COLO668 (cell line): Measurements from ENCODE around the gene PCTP.
A peak's percentile ranks its signal among the peaks of the same experiment; 100 is the strongest.

Experiments
- DNase-seq: peaks from one replicate; lab custom pipeline; 2025; ENCODE audit not compliant: unreplicated experiment; lab: John Stamatoyannopoulos, UW

The PCTP gene

DNA sequence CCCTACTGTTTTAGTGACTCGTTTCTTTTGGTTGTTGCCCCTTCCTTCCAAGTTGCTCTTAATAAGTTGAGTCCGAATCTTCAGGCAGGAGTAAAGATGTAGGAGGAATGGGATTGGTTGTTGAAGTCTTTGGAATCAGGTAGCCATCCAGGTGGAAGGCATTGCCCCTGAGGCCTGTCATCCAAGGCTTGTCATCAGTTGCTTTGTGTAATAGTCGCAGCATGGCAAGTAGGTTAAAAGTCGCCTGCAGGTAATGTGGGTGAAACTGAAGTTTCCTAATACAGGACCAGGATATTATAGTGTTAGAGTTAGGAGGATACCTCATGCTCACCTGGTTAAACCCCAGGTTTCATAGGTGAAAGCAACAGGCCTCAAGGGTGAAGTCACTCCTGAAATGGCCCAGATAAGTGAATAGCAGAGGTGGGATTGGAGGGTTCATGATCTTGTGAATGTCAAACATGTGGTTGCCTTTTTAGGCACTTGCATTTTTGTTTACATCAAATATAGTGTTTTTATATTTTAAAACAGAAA, 934 bp downstream of the PCTP start:
- DNase-seq = no peak

DNA sequence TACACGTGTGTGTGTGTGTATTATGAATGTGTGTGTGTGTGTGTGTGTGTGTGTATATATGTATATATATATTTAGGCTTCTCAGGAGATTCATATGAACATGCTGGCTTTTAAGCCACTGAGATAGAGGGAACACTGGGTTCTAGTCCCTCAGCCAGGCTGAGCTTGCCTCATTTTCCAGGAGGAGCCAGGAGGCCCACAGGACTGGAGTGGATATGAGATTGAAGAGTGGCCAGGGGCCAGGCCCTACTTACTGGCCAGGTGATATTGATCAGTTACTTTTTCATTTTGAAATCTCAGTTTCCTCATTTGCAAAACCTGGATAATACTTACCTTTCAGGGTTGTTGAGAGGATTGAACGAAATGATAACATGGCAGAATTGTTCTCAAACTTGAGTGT, 5.8 kb downstream of the PCTP start:
- DNase-seq = no peak

DNA sequence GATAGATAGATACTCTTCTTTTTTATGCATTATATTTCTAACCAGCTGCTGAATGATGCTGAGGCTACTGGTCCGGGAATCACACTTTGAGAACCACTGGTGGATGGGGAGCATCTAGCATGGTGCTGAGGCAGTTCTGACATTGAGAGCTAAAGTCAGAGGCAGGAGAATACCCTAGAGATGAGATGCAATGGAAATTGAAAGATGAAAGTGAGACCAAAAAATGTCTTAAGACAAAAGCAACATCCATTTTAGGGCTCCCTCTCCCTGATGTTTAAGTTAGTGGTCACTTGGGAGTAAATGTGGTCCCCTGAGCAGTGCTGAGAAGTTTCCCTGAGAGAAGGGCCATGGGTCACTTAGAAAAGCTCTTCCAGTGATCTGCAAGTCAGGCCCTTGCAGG, 6.8 kb downstream of the PCTP start:
- DNase-seq = no peak

DNA sequence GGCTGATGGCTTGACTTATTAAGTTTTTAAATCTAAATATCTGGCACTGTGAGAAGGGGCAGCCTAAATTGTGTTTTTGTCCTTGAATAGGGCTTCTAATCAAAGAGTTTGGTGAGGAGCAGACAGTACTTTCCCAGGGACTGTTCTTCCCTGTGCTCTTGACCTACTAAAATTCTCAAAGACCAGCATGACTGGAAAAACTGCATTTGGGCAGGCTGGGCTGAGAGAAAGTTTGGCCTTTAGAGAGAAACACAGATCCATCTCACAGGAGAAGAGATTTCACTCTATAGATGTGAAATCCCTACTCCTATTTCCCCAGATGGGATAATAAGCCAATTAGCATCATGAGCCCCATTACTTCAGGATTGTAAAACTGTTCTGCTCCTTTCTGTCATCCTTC, 7.3 kb downstream of the PCTP start:
- DNase-seq = no peak

DNA sequence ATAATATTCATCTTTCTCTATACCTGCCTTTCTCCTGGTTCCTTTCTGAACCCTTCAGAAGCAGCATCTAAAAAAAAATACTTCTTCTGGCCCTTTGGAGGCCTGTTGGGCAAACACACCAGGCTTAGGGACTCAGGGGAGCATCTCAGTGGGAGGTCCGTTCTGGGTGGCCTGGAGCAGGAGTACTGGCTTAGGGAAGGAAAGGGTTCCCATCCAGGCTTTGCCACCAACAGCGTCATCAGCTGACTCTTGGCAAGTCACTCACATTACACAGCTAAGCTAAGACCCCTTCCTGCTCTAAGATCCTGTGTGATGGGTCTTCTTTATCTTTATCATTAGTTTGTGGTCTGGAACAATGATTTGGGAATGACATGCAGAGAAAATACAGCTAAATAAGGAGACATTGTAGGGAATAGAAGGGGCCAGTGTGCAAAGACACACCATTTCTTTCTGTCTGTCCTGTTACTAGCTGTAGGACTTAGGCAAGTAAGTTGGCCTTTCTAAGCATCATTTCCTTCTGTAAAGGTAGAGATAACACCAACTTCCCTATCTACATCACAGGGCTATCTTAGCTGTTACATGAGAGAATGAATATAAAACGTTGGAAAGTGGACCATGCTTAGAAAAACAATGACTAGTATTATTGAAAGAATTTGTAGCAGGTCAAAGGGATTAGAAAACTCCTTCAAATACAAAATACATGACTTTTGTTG, 9.9 kb downstream of the PCTP start:
- no peak for DNase-seq

DNA sequence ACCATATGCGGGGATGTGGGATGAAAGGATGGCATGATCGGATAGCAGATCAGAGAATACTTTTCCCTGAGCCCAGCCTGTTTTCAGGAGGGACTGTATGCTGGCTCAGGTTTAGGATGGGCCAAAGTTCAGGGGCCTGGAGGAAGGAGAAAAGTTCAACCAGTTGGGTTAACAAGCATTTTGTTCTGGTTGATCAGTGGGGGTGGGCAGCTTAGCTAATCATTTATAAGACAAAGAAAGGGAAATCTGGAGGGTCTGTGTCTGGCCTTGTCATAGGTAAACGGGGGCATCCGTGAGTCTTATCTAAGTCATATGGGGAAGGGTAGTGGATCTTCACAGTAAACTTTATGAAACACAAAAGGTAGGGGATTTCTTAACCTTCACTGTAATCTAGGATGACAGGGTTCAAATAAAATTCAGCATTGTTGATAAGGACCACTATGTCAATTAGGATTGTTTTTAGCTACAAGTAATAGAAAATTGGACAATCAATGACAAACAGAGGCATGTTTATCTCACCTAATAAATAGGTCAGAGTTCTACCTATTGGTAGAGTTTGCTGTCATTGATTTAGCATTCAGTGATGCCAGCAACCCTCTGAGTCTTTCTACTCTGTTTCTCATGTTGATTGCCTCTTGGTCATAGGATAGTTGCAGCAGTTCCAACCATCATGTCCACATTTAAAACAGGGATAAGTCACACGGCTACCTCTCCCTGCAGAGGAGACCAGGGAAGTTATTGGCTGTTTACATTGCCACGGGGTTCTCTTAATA, 11.4 kb downstream of the PCTP start:
- no peak for DNase-seq

DNA sequence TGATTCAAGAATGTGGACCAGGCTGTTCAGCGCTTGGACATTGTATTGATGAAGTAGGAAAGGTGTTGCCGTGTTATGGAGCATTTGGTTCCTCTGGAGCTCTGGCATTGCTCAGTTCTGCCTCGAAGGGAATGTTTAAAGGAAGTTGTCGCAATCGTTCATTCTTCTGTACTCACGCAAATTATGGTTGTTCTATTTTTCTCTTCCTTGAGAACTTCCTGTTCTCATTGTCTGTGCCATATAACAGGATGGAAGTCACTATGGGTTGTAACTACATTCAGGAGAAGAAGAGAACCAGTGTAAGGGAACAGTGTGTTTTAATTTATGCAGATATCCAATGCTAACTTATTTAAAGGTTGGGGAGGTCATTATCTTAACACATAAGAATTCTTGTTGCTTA, 13.0 kb downstream of the PCTP start:
- DNase-seq = no peak

DNA sequence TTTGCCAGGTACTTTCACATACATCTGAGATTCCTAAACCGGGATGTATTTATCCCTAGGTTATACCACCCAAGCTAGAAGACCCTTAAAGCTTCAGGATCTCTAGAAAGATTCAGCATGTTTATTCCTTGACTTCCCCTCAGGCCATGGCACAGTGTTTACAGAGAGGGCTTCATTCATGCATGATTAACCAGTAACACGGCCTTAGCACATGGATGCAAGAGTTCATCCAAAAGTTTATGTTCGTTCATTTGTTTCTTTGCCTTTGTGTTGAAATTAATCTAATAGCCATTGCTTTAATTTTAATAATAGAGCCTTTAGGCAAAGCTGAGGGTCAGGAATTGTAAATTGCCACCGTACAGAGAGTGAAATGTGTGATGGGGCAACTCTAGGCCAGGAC, 13.8 kb downstream of the PCTP start:
- no peak for DNase-seq

DNA sequence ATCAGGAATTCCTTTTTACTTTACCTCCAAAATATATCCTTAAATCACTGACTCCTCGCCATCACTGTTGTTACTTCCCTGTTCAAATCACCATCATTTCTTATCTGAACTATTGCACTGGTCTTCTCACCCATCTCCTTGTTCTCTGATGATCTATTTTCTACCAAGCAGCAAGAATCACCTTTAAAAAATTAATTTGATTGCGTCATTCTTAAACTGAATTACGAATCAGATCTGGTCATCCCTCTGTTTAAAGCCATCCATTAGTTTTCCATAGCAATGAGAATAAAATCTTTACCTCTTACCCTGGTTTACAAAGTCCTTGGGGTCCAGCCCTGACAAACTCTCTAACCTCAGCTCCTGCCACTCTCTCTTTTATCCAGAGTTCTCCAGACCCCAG, 14.6 kb downstream of the PCTP start:
- DNase-seq = no peak

DNA sequence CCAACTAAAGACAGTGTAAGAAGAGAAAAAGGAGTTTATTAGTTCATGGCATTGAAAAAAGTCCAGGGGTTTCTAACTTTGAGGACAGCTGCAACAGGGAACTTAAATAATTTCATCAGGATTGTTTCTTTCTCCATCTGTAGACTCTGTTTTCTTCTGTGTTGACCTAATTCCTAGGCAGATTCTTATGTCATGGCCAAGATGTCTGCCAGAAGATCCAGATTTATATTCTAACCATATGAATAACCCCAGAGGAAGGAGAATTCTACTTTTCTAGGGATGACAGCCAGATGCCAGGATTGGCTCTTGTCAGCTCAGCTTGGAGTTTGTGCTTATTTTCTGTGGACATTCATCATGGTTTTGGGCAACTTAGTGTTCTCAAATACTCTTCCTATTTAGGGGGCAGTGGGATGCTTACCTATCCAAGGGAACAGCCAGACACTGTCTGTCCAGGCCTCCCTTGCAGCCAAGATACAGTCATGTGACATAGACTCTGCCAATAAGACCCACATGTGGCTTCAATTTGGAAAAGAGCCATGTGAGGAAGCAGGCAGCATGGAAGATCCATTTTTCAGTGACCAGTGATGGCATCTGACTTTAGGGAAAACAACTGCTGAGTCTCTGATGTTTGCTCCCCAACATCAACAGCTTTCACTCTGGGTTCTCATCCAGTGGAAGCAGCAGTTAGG, 18.2 kb downstream of the PCTP start:
- DNase-seq = no peak

DNA sequence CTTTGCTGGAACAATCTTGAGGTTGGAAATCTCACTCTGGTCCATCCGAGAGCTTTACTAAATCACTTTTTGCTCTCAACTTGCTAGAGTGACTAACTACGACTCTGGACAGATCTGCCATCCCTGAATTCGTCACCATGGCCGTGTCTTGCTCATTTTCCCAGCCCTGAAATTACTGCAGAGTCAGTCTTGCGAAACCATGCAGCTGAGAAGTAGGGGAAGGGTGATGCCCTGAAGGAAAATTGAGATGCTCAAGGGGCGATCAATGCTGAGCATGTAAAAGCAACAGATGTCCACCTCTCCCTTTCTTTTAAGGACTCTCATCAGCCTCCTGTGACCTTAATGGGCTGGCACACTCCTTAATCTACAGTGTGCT, 18.8 kb downstream of the PCTP start:
- no peak for DNase-seq

DNA sequence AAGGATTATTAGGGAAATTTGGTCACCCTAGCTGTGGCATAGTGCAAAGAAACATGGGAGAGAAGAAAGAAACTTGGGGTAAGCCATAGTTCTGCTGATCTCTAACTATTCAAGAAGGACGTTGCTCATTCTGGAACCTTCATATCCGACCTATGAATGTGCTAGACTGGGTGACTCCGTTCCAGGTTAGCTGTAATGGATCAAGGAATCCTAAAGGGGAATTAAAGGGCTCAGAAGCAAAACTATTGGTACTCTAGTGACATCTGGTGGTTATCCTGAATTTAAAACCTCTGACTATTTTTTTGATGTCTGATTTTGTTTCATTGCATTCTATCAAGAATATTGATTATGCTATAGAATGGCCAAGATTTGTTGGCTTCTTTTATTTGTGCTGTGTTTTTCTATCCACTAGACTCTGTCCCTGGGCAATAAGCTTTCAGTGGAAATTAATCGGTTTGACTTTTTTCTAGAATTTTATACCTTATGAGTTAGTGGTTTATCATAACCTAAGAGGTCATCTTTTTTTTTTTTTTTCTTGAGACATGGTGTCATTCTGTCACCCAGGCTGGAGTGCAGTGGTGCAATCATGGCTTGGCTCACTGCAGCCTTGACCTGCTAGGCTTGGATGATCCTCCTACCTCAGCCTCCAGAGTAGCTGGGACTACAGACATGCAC, 19.5 kb downstream of the PCTP start:
- no peak for DNase-seq

DNA sequence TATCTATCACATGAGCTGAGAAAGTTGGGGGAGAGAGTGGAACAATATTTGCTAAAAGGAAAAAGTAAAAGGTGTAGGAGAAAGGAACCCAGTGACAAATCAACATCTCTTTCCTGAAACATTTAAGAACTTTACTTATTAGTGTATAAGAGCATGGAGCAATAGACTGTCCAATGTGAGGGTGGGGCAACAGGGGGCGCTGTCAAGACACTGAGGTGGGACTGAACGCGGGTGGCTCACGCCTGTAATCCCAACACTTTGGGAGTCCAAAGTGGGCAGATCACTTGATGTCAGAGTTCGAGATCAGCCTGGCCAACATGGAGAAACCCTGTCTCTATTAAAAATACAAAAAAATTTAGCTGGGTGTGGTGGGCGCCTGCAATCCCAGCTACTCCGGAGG, 21.2 kb downstream of the PCTP start:
- no peak for DNase-seq

DNA sequence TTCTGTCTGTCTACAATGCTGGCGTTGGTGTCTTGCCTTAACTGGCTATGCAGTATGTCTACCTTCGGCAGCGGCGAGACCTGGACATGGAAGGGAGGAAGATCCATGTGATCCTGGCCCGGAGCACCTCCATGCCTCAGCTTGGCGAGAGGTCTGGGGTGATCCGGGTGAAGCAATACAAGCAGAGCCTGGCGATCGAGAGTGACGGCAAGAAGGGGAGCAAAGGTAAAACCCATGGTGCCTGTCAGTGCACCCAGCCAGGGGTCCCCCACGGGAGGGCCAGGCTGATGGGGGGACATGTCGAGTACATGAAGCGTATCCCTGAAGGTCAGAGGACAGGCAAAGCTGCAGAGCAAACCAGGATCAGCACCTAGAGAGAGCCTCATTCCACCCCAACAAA, 22.8 kb downstream of the PCTP start:
- DNase-seq = no peak

DNA sequence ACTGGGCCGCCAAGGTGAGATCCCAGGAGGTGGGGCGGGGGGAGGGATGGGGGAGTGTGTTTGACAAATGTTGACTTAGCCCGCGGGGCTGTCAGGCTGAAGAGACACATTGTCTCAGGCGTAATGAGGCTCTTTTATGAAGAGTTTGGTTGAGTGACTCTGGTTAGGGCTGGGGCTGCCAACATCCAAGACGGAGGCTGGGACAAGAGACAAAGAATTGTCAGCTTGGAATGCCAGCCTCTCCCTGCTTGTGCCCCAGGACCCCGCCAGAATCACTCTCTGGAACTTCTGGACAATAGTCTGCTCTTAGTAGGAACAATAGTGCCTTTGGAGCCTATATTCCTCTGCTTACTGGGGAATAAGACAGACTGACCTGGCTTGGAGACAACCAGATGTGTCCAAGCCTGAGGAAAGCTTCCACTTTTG, 24.0 kb downstream of the PCTP start:
- peak; percentile 41 for DNase-seq

DNA sequence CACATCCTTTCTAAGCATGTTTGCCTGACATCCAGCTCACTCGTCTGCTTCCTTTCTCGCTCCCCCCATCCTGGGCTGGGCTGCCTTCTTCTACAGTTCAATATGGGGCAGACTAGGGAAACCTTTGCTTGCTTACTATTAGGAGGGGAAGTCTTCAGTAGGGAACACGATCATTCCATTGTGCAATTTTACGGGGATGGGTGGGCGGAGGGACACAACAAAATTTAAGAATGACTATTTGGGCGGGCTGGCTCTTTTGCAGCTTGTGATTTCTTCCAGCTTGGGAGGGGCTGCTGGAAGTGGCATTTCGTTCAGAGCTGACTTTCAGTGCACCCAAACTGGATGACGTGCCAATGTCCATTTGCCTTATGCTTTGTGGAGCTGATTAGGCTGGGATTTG, 25.4 kb downstream of the PCTP start:
- DNase-seq = no peak

DNA sequence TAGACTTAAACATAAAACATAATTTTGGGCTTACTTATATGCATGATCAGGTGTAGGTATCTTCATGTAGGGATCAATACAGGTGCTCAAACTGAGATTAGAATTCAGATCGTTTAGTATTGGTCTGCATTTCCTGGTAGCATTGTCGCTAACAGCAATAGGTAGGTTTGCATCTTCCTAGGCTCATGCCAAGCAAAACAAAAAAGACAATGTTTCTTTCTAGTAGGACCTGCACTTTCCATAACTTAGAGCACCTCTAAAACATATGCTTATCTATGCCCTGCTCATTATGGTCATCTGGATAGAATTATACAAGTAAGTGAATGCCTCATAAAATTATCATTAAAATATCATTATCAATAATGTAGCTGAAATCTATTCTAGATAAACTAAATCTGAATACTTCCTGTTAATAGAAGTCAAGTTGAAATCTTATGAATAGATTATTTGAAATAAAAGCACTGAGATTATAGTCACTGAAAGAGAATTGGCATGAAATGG, 26.7 kb downstream of the PCTP start:
- no peak for DNase-seq

DNA sequence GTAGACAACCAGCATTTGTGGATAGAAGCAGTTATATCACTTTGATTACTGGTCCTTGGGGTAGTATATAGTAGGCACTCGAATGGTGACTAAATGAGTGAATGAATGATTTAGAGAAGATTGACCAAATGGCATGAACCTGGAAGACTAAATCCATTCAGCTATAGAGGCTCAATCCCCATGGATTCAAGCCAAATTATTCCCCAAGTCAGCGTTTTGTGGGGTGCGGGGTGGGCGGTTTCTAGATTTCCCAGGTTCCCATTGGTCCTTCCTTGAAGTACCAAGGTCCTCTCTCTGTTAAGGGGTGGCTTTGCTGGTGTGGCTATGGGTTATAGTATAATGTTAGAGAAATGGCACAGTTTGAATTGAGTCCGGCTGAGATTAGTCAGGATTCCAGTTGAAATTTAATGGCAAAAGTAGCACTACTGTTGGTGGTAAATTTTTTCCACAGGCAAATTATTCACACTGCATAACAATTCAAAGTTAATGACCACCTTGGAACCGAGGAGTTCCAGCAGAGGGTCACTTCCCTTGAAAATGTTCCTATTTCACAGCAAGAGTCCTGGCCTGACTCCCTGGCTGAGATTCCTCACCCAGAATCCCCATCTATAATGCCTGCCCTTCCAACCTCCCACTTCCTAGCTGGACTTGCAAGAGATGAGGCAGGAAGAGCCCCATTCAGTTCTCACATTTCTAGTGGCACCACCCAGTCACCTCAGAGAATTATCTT, 27.7 kb downstream of the PCTP start:
- DNase-seq = no peak

DNA sequence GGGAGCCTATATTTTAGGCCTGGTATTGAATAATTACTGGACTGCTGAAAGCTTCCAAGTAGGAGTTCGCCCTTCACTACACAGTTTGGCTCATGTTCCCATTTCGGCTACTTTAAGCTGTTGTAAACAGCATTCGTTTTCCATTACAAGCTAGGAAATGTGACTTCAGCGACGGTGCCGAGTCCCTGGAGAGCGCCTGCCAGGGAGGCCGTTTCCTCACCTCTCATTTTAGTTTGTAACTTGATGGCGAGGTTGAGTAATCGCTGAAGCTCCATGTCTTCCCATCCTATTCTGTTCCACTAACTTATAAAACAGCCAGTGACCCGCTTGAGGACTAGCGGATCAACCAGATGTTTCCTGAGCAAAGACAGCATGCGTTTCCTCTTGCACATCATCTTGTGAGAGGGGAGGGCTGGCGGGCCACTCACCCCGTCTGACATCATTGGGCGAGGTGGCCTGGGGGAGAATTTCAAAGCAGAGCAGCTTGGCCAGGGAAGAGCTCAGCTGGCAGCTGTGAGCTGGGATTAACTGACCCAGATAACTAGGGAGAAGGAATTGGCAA, 32.9 kb downstream of the PCTP start:
- no peak for DNase-seq

DNA sequence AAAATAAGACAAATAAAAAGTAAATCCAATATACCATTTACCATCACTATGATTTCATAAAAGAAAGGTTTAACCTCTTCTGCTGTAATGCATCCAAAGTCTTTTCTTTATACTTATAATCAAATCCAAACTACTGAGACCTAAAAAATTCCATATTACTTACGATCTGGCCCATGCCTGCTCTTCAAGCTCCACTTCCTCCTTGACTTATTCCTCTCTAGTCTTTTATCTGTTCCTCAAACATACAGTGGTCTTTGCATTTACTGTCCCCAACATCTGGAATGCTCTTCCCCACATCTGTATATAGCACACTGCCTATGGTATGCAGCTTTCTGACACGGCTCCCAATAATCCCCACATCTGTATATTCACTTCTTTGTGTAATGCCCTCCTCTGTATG, 33.8 kb downstream of the PCTP start:
- no peak for DNase-seq
